ENCODE results near the gene ADAM12. TPM values are rescaled to one million over a fixed set of nuclear protein-coding genes. Genes with fewer than 3 reads are reported as not detected.

The ADAM12 gene
- total and polyA plus RNA-seq, 2 of the 13 experiments (the other 11 are each of a cell fraction or from before 2014, with no cell fraction given), result not detected

GRCh38 chr10:126234630-126235029, 153.6 kb downstream of the ADAM12 start:
- TF ChIP-seq ZNF800 (CRISPR knock-in tag; IDR thresholded peaks at IDR 0.05), result no peak
- TF ChIP-seq ZNF337 (CRISPR knock-in tag; IDR thresholded peaks at IDR 0.05; ENCODE audit: borderline replicate concordance, low read depth), result no peak
- no peak for TF ChIP-seq ATF5 (CRISPR knock-in tag; IDR thresholded peaks at IDR 0.05; ENCODE audit: low read depth)
- TF ChIP-seq ZNF629 (CRISPR knock-in tag; conservative IDR thresholded peaks at IDR 0.05), result no peak
- TF ChIP-seq AGO1 (IDR thresholded peaks at IDR 0.05; ENCODE audit: low read depth, low read length, poor library complexity, severe bottlenecking), result no peak
- TF ChIP-seq EZH2 (conservative IDR thresholded peaks at IDR 0.05; ENCODE audit: low read depth, low read length), result no peak
- no peak for TF ChIP-seq PATZ1 (CRISPR knock-in tag; IDR thresholded peaks at IDR 0.05)
- TF ChIP-seq RFXAP (CRISPR knock-in tag; IDR thresholded peaks at IDR 0.05; ENCODE audit: borderline replicate concordance), result no peak
- no peaks in the 10 kb centered on the region for H3K79me2 ChIP-seq (ENCODE audit: insufficient read depth, low read length)
- WGBS (ENCODE audit: low lambda C conversion rate), result 8% methylated on average over 5 of the region's 5 CpGs
- no peaks in the 10 kb centered on the region for H3K36me3 ChIP-seq (replicated peaks in 1 of 2; ENCODE audit: control insufficient read depth in 1 of 2, insufficient read depth in 2 of 2, low read length in 2 of 2)
- no peaks in the 10 kb centered on the region for H4K20me1 ChIP-seq (ENCODE audit: insufficient read depth, low read length)
- H3K9ac ChIP-seq (ENCODE audit: insufficient read depth, low read depth, low read length), result no peak overlapping the region
- CTCF ChIA-PET (ENCODE audit: low intra/inter-chr PET ratio, low total read pairs), result no interaction called here
- H3K27ac ChIP-seq (ENCODE audit: extremely low read length, insufficient read depth, low read length), result no peak overlapping the region
- FAIRE-seq (no peak), DNase-seq (ENCODE audit: low spot score) (no peak), ATAC-seq (no peak)
- no peak overlapping the region for H3K4me3 ChIP-seq (replicated peaks in 1 of 3; ENCODE audit: insufficient read depth in 1 of 3, low read depth in 2 of 3, low read length in 3 of 3)
- in situ Hi-C loops (cut with HindIII; ENCODE audit: extremely low pct_ligation_motif_present, low pct_unique_long_range_greater_than_20kb) (no loop called here), intact Hi-C loops (cut with micrococcal nuclease; ENCODE audit: unreplicated experiment) (no loop called here)
- POLR2A ChIA-PET, result no interaction called here
- no TSS peak for BruUV-seq (replicated peaks)
- no peaks in the 10 kb centered on the region for H3K4me1 ChIP-seq (ENCODE audit: insufficient read depth, low read length)
- H3K4me2 ChIP-seq (ENCODE audit: low read depth, low read length), result no peak overlapping the region
- H3K9me3 ChIP-seq (ENCODE audit: low read length), result no peaks in the 10 kb centered on the region
- H3K27me3 ChIP-seq (ENCODE audit: control insufficient read depth in 1 of 2, insufficient read depth in 2 of 2, low read length in 2 of 2), result peaks cover 0 to 20% of the 10 kb centered on the region in 2 experiments; a peak in 2 of 5 replicates
- H2AFZ ChIP-seq (ENCODE audit: low read length), result no peak overlapping the region
